Stomach (tissue), 9 donors: ENCODE measurements around the gene CADPS. TPM values are rescaled to one million over a fixed set of nuclear protein-coding genes. Genes with fewer than 3 reads are reported as not detected.

ENCODE experiments used
- DNase-seq, 2 donors: peaks; one replicate each; pipeline versions ENCODE4 v3.0.0 to v3.0.0-alpha.2; 2013 to 2019
- H3K27ac ChIP-seq, 5 donors: fragments of 200-600 bp in 4 of 5; sonication (generic) in 4 of 5; one replicate each; pipeline ENCODE4 v1.5.1; 2013 to 2019; ENCODE audit warnings: mild to moderate bottlenecking in 1 of 5, moderate library complexity in 1 of 5
- H3K27me3 ChIP-seq, 3 donors: fragments of 200-600 bp; sonication (generic); one replicate each; pipeline ENCODE4 v1.5.1; 2017 to 2019; ENCODE audit warnings: mixed run types in 1 of 3
- H3K36me3 ChIP-seq, 4 donors: fragments of 200-600 bp; sonication (generic); 1 replicate in 3 of 4; 2 replicates in 1 of 4; pipeline ENCODE4 v1.5.1; 2016 to 2019
- H3K4me1 ChIP-seq, 4 donors: fragments of 200-600 bp; sonication (generic); one replicate each; pipeline ENCODE4 v1.5.1; 2016 to 2019
- H3K4me3 ChIP-seq, 4 donors: fragments of 200-600 bp; sonication (generic) in 3 of 4; one replicate each; pipeline ENCODE4 v1.5.1; 2016 to 2019; ENCODE audit warnings: mild to moderate bottlenecking in 1 of 4
- H3K9me3 ChIP-seq, 4 donors: fragments of 200-600 bp; sonication (generic); one replicate each; pipeline ENCODE4 v1.5.1; 2016 to 2019
- CTCF ChIP-seq, 7 experiments: fragments of 450-650 bp in 4 of 7; fragments of 200-600 bp in 3 of 7; sonication (generic) in 3 of 7; IDR thresholded peaks; one replicate each; pipeline ENCODE4 v1.5.1; 2016 to 2019; ENCODE audit warnings: antibody characterized with exemption in 7 of 7, control low read depth in 2 of 7, mild to moderate bottlenecking in 1 of 7
- EP300 ChIP-seq: sonication (generic); formaldehyde crosslinking; IDR thresholded peaks from one replicate; pipeline ENCODE4 v1.6.1; 2017; ENCODE audit warnings: antibody characterized with exemption
- POLR2A ChIP-seq, 4 donors: fragments of 450-650 bp; IDR thresholded peaks; one replicate each; pipeline ENCODE4 v1.6.1; 2016; ENCODE audit warnings: antibody characterized with exemption in 4 of 4, control low read depth in 2 of 4, mild to moderate bottlenecking in 1 of 4, moderate library complexity in 1 of 4
- POLR2AphosphoS5 ChIP-seq, 3 donors: sonication (generic); formaldehyde crosslinking; IDR thresholded peaks; one replicate each; pipeline ENCODE4 v1.6.1; 2016; ENCODE audit warnings: antibody characterized with exemption in 3 of 3
- WGBS, 5 donors: extraction: QIAGEN DNeasy Blood & Tissue Kit in 3 of 5; methylation state at CpG; one replicate each; pipeline versions ENCODE4 v1.1.5 to v1.1.7; 2013 to 2018; 5-methylcytosine and 5-hydroxymethylcytosine counted together
- intact Hi-C: fragments of 100-400 bp; cut with DNase I; formaldehyde crosslinking; loops from one replicate; pipeline ENCODE4 v1.15.1; 2023; ENCODE audit warnings: low total_unique reads
- polyA plus RNA-seq, 3 donors: library from polyadenylated mRNA; stranded (reverse); fragments of 200-250 nt; gene quantifications; one replicate each; pipeline ENCODE4 v1.2.3, GENCODE V29; 2013
- total RNA-seq, 5 donors: library from RNA; depleted of rRNA; stranded (reverse); fragments of >200 nt; gene quantifications; one replicate each; pipeline versions ENCODE4 v1.1.0 to v1.2.3, GENCODE V29; 2014 to 2016
- donor health status: healthy with polysubstance abuse.
- donor health status: Bipolar disorder and iron deficiency.
- donor health status: healthy.

CADPS gene
- total and polyA plus RNA-seq, 8 donors: 0.58 to 32.2 (median 3.4) TPM

- intact Hi-C loops: no loop called here
- no peak for DNase-seq
- Histone ChIP-seq H3K27ac (no peak overlapping the region), H3K4me1 (no peaks in the 10 kb centered on the region), H3K9me3 (no peaks in the 10 kb centered on the region), H3K36me3 (no peaks in the 10 kb centered on the region), H3K4me3 (no peak overlapping the region), H3K27me3 (no peaks in the 10 kb centered on the region)
- WGBS, 5 donors: 53 to 66% (median 65%) methylated on average over 3 of the region's 3 CpGs
- no peak for TF ChIP-seq POLR2AphosphoS5 (IDR thresholded peaks at IDR 0.05)
- no peak for TF ChIP-seq EP300
- TF ChIP-seq CTCF (IDR thresholded peaks at IDR 0.05): no peak
- TF ChIP-seq POLR2A (IDR thresholded peaks at IDR 0.05): no peak
These were observed 94.1 kb downstream of the CADPS start for GRCh38 chr3:62781121-62781520.

GRCh38 chr3:62777674-62778073, 97.5 kb downstream of the CADPS start:
- WGBS, 5 donors: 83 to 94% (median 89%) methylated on average over 4 of the region's 4 CpGs
- Histone ChIP-seq H3K9me3 (no peaks in the 10 kb centered on the region), H3K27ac (no peak overlapping the region), H3K36me3 (no peaks in the 10 kb centered on the region), H3K4me3 (no peak overlapping the region), H3K4me1 (no peaks in the 10 kb centered on the region), H3K27me3 (no peaks in the 10 kb centered on the region)
- DNase-seq: no peak
- TF ChIP-seq POLR2AphosphoS5 (IDR thresholded peaks at IDR 0.05) (no peak), POLR2A (IDR thresholded peaks at IDR 0.05) (no peak), EP300 (no peak), CTCF (IDR thresholded peaks at IDR 0.05) (no peak)
- intact Hi-C loops: no loop called here

GRCh38 chr3:62777130-62777529, 98.1 kb downstream of the CADPS start:
- no peaks in the 10 kb centered on the region for H3K4me1 ChIP-seq
- no peaks in the 10 kb centered on the region for H3K36me3 ChIP-seq
- no peak overlapping the region for H3K4me3 ChIP-seq
- intact Hi-C loops: no loop called here
- no peak for TF ChIP-seq CTCF (IDR thresholded peaks at IDR 0.05)
- TF ChIP-seq POLR2A (IDR thresholded peaks at IDR 0.05): no peak
- no peak for TF ChIP-seq EP300
- no peaks in the 10 kb centered on the region for H3K9me3 ChIP-seq
- 69 to 80% (median 78%) methylated on average over 3 of the region's 3 CpGs for WGBS, 5 donors
- no peak for DNase-seq
- H3K27ac ChIP-seq: no peak overlapping the region
- no peaks in the 10 kb centered on the region for H3K27me3 ChIP-seq

GRCh38 chr3:62774221-62774620, 101.0 kb downstream of the CADPS start:
- Histone ChIP-seq H3K36me3 (no peaks in the 10 kb centered on the region), H3K4me3 (no peak overlapping the region), H3K4me1 (no peaks in the 10 kb centered on the region), H3K27me3 (no peaks in the 10 kb centered on the region), H3K27ac (no peak overlapping the region), H3K9me3 (no peaks in the 10 kb centered on the region)
- TF ChIP-seq POLR2A (IDR thresholded peaks at IDR 0.05): no peak
- no peak for TF ChIP-seq EP300
- no peak for TF ChIP-seq POLR2AphosphoS5 (IDR thresholded peaks at IDR 0.05)
- no peak for TF ChIP-seq CTCF (IDR thresholded peaks at IDR 0.05)
- intact Hi-C loops: no loop called here
- 32 to 58% (median 53%) methylated on average over 2 of the region's 2 CpGs for WGBS, 5 donors
- DNase-seq: peak in 1 of 2 donors; percentile 43
